HG03442 (cell line): ENCODE data around the gene SMARCC1.

Experiments
- ATAC-seq: cut with Tn5 transposase; IDR thresholded peaks from one replicate; pipeline ENCODE4 v1.9.1; 2021; ENCODE audit warnings: mild to moderate bottlenecking, moderate library complexity; ENCODE audit not compliant: unreplicated experiment

The SMARCC1 gene

DNA sequence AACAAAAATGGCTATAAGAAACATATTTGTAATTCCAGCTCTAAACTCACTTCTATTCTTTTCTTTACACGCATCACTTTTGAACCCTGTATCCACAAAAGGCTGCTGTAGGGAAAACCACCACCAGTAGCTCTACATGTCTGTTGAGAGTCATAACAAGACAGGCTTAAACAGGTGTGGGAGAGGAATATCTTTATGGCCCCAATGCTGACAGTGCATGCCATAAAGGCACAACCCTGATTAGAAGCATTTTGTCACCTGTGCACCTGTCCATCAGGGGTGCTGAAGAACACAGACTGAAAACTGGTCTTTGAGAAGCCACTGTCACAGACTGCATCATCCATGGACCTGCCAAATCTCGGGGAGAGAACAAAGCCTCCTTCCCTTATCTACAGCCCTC, 191.5 kb downstream of the SMARCC1 start:
- no peak for ATAC-seq

DNA sequence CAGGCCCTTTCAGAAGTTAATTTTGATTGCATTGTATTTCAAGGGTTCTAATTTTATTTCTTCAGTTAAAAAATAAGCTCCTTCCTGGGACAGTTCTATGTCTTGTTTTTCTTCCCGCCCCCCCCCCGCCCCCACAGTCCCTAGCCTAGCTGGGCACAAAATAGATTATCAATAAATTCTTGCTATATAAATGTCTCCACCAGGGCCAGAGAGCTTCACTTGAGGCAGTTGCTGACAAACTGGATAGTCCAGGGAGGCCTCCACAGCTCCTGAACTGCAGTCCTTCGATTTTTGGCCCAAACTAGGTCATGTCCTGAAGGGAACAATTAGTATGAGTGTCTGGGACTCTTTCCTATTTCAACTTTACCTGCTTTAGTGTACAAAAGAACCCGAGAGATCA, 193.1 kb downstream of the SMARCC1 start:
- no peak for ATAC-seq

DNA sequence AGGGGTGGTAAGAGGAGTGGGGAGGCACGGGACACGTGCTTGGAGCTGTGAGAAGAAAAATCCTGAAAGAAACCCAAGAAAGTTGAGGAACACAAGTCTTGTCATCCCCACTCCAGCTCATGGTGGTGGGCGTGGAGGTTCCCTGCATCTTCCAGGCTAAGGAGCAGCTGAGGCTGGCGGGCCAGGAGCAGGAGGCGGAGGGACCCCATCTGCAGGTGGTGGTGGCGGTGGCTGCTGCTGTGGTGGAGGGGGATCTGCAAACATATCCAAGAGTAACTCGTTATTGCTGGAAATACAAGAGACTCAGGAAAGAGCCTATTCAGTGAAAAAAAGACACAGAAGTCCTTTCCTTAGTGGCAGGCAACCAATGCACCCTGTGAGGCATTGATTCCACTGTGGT, 193.6 kb downstream of the SMARCC1 start:
- no peak for ATAC-seq

DNA sequence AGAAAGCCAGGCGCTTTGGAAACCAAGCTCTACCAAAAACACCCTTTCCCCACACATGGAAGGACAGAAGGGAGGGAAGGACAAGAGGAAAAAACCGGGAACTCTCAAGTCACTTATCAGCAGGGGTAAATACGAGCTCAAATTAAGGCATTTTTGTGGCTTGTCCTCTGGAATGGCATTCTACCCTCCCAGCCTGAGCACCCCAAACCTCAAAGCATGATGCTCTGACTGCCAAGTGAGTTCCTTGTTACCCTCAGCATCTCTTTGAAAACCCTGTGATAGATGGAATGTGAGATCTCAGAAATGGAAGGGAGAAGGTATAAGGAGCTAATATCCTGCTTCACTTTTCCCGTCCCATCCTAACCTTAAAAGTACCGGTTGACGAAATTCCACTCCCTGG, 194.9 kb downstream of the SMARCC1 start:
- ATAC-seq: no peak

DNA sequence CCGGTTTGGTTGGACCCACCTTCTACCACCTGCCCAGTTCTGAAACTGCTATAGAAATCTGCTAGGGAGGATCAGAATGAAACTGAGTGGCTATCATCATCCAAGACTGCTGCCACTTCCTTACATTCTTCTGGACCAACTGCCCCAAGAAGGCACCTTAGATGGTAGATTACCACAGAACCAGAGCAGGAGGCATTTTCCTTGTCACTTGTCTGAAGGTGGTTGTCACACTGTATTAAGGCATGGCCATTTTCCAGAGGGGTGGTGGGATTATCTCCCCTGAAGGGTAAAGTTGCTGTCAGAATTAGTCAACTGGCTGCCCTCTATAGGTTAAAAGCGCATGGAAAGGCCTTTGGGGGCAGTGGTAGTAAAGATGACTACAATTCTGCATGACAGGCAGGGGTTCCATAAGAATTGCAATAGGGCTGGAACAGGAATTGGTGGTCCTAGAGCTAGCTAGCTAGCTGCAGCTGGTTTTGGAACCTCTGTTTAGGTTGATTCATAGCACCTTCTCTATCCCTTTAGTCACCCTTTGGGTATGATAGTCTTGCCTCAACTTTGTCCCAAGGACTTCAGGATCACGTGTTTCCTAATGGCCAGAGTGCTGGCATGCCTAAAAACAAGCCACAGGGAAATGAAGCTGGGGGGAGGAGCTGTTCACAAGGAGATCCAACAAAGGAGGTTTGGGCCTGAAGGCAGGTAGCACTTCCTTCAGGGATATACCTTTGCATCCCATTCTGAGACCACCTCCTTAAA, 198.2 kb downstream of the SMARCC1 start:
- ATAC-seq: no peak

DNA sequence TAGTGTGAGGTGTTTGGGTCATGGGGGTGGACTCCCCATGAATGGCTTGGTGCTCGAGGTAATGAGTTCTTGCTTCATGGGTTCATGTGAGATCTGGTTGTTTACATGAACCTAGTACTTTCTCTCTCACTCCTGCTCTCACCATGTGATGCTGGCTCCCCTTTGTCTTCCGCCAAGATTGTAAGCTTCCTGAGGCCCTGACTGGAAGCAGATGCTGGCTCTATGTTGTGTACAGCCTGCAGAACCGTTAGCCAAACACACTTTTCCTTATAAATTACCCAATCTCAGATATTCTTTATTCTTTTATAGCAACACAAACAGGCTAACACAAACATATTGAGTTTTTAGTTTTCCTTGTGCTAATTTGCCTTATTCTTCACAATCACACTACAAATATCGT, 199.9 kb downstream of the SMARCC1 start:
- no peak for ATAC-seq

DNA sequence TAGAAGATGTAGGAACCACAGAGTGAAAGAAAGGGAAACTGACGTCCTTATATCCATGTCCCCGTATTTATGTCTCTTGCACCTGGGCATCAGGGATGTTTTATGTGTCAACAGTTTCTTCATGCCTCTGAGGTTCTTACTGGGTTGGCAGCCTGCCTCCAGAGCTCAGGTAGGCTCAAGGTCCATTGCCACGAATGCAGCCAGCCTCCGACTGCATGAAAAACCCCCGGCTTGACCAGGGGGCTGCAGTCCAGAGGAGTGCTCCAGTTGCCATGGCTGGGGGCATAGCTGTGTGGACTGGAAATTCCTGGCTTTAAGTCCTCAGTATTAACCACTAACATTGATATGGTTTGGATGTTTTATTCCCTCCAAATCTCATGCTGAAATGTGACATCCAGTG, 200.3 kb downstream of the SMARCC1 start:
- ATAC-seq: no peak

DNA sequence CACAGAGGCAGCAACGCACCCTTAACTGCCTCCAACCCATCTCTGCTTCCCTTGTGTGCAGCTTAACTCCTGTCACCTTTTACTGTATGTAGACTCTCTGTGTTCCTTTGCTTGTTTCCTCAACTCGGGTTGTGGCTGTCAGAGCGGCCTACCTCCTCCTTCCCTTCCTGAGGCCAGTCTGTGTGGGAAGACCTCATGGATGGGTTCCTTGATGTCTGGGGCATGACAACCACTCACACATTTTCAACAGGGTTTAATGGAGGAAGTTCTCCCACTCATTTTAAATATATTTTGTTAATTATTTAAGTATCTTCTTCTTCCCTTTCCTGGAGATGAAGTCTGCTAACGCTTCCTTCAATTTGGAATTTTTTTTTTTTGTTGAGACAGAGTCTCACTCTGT, 201.2 kb downstream of the SMARCC1 start:
- no peak for ATAC-seq

DNA sequence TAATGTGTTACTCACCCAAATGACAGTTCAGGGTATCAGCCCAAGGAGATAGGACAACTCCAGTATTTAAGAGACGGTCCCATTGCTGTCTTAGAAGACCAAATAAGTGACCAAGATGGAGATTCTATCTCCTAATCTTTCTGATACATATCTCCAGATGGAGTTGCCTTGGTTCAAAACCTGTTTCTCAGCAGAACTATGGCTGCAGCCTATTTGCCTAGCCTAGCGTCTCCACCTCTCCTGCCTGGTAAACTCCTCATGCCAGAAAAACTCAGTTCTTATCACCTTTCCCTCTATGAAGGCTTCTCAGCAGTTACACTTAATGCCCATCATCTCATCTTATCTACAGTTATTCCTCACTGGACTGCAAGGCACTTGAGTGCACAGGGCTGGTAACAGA, 201.8 kb downstream of the SMARCC1 start:
- no peak for ATAC-seq

DNA sequence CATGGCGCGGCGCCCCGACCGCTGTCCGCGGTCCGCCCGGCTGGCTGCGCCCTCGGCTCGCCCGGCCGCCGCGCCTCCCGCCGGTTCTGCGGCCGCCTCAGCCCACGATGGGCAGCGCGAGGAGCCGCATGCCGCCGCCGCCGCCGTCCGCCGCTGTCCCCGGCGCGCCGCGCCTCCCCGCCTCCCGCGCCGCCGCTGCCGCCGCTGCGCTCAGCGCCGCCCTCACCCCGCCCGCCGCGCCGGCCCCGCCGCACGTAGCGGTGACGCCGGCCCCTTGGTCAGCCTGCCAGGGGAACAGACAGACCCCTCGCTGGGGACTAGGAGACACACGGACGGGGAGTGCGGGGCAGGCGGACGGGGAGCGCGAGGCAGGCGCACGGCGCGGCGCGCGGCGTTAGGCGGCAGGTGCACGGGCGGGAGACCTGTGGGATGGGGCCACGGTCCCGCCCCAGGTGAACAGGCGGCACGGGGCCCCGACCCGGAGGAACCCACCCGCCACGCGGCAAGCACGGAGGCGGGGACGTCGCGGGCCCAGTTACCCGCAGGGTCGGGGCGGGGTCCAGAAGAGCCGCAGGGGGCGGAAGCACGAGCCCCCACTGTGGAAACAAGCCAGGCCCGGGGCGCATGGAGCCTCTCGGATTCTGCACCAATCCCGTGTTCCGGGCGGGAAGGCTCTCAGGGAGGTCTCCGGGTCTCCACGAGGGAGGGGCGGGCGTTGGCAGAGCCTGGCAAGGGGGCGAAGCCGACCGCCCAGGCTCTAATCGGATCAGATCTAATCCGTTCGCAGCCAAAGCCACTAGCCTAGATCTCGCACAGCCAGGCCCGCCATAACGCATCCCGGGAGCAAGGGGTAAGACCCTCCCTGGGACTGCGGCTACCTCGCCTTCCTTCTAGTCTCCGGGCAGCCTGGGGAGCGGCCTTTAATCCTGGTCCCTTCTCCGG, 202.7 kb downstream of the SMARCC1 start, which contains the start of gene CSPG5:
Gene CSPG5 (minus strand): TSS at position 175 of the 942 bp plus-strand sequence. CDS start 172 bp downstream, at position 3.
- no peak for ATAC-seq

DNA sequence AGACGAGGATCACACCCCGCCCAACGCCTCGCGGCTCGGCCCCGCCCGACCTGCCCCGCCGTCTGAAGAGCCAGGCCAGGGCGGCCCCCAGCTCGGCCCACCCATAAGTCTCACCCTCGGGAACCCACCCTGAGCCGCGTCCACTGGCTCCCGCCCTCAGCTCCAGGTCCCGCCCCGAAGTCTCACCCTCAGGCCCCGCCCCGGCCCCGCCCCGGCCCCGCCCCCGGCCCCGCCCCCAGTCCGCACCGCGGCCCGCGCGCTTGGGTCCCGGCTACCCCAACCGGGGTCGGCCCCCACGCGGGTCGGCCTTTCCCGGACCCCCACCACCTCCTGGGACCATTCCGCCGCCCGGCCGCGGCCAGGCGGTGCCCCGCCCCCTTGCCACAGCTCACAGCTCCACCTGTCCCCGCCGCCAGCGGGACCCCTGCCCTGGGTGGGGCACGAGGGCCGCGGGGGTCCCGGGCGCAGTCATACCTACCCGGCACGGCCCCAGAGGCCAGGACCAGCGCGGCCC, 203.5 kb downstream of the SMARCC1 start:
- ATAC-seq: no peak

DNA sequence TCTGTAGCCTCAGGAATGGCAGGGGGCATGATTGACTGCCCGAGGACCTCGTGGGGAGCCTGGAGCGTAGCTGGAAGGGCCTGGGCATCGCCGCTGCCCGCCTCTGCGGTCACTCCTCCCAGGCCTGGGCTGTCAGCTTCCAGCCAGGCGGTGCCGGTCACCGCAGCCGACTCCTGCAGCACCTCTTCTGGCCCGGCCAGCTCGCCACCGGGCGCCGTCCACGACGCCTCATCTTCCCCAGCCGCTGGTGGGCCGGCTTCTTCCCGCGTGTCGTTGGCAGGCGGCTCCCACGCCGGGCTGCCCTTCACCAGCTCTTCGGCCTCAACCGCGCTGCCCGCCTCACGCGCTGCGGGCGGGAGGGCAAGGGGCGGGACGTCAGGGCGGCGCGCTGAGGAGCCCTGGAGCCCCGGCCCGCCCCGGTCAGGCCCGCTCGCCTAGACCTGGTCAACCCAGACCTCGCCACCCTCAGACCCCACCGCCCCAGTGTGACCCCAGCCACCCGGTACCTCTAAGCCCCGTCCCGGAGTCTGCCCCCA, 204.0 kb downstream of the SMARCC1 start:
- no peak for ATAC-seq

DNA sequence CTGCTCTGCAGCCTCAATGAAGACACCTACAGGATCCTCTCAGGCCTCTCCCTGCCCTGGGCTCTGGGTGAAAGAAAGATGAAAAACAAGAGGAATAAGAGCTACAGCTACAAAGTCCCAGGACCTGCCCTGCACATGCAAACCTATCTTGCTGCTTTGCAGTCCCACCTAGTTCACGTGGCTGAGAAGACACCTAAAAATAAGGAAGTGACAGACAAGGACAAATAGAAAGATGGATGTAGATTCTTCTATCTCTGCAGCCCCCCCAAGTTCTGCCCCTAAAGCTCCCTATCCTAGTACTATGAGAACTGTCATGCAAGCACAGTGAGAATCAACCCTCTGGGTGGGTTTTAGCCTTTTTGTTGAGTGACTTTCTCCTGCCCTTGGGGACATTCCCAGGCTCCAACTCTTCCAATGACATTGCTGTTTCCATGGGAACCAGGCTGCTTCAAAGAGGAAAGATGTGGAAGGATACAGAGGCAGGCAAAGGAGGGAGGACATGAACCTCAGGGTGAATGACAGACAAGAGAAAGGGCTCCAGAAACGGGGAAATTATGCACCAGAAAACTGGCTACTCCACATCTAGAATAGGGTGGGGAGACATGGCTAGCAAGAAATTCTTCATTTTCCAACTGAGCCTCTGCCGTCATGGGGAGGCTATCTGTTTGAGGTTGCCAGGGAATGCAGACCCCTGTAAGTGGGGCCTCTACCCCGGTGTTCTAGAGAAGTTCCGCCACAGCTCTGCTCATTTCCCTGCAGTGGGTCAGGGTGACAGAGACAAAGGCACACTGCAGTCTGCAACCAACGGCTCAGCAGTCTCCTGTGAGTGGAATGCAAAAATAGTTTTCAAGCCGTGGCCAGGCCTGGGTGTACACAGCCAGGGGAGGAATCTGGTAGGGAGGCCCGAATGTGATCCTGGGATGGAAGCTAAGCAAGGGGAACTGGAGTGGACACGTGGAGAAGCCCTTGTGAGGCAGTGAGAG, 208.2 kb downstream of the SMARCC1 start:
- ATAC-seq: no peak

DNA sequence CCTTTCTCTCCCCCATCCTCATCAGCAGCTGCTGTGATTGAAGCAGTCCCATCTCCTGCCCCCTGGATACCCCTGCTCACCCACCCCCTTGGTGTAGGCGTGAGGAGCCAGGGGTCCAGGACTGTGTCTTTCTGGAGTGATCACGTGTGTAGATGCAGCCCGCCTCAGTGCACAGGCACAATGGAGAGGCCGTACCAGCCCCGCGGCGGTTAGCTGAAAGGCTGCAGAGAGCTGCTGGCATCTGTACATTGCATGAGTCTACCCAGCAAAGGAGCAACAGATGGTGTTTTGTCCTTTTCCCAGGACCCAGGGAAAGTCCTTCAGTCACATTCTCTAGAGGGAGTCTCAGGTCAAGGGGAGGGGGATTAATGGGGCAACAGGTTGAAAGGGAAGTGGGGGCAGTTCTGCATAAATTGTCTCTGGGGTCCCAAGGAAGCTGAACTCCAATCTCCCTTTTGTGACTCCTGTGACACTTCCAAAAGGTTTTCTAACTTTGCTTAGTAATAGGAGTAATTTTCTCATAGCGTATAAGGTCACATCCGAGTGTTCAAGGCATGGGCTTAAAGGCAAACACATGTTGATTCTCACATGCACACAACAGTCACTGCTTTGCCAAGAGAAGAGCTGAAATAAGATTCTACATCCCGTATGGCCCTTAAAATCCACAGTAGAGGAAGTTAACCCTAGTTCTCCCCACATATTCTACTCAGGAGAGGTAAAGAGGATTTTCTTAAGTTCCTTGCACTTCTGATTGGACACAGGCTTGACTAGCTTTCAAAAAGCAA, 210.1 kb downstream of the SMARCC1 start:
- no peak for ATAC-seq

DNA sequence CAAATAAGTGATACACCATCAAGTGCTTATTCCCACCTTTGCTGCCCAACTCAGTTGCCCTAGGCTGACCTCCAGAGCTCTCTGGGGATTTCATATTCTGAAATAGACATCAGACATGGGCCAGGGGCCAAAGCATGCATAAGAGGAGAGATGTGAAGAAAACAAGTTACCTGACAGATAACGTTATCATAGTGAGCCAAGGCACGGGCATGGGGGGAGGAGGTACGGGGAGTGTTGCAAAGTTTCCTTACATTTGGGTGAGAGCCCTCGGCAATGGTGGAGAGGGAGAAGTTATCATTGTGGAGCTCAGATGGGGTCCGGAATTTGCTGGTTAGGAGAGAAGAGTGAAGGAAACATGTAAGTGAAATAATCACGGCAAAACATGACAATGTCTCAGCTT, 212.8 kb downstream of the SMARCC1 start:
- no peak for ATAC-seq

DNA sequence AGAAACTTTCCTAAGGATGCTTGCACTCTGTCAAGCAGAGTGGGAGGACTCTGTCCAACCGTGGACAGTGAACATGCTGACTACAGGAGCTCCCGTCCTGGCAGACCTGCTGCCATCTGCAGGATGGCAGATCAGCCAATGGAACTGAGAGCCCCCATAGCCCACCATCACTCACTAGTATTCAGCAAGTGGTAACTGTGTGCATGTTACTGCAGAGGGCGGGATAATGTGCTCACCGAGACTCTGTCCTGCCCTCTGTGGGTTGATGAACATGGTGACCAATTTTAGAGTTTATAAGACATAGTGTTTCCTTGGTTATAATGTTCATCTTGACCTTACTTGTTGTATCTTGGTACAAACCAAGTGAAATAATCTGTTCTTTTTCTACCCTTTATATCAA, 214.5 kb downstream of the SMARCC1 start:
- ATAC-seq: no peak

DNA sequence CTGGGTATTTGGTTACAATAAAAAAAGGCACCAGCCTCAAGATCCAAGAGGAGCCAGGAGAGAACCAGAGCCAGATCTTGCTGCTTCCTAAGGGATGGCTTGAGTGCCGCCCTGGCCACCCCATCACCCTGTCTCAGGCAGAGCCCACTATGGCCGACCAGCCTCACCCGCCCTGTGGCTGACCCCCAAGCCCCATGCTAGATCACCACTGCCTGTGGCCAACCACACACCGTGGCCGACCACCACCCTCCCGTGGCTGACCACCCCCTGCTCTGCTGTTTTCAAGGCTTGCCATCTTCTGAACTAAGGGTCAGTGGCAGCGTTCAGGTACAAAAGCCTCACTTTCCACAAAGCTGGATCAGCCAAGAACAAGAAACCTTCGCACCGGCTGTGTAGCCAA, 215.0 kb downstream of the SMARCC1 start:
- ATAC-seq: no peak

DNA sequence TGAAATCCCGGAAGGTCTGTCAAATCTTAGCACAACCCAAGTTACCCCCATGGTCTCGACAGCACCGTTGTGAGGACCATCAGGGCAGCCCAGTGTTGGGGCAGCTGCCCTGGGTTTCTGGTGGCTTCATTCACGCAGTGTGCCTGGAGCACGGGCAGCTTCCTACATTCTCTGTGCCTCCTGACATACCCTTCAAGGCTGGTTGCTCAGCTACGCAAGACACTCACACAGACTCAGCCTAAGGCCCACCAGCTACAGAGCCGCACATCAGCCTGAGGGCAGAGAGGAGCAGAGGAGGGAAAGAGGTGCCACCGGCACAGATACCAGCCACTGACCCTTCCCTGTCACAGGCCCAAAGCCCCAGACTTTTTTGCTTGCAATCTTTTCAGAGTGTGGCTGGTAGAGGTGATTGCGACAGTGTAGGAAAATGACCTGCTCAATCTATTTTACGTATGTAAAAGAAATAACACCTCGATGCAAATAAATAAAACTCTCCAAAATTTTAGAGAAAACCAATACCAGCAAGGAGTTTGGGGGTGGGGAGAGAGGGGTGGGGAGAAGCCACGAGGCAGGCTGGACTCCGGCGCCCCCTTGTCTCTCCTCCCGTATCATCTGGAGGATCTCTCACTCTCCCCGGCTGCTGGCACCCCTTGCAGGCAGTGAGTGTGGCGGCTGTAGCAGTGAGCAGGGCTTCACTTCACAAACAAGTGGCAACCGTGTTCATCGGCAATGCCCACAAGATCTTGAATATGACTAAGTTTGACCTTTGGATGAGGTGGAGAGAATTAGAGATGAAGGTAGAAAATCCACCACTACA, 215.8 kb downstream of the SMARCC1 start:
- ATAC-seq: no peak

DNA sequence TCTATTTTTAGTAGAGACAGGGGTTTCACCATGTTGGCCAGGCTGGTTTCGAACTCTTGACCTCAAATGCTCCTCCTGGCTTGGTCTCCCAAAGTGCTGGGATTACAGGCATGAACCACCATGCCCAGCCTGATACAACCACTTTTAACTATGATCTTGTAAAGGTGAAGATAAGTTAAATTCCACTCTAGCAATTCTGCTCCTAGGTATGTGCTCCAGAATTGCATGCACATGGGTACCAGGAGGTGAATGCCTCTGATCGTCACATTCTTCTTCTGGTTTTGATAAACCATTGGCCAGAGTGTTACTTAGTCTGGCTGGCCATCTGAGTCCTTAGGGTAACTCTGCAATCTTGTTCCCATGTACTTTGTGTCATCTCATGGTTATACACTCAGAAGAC, 225.3 kb downstream of the SMARCC1 start:
- ATAC-seq: no peak
